Measurements from ENCODE around the gene RAB3IL1.

RAB3IL1 gene

DNA sequence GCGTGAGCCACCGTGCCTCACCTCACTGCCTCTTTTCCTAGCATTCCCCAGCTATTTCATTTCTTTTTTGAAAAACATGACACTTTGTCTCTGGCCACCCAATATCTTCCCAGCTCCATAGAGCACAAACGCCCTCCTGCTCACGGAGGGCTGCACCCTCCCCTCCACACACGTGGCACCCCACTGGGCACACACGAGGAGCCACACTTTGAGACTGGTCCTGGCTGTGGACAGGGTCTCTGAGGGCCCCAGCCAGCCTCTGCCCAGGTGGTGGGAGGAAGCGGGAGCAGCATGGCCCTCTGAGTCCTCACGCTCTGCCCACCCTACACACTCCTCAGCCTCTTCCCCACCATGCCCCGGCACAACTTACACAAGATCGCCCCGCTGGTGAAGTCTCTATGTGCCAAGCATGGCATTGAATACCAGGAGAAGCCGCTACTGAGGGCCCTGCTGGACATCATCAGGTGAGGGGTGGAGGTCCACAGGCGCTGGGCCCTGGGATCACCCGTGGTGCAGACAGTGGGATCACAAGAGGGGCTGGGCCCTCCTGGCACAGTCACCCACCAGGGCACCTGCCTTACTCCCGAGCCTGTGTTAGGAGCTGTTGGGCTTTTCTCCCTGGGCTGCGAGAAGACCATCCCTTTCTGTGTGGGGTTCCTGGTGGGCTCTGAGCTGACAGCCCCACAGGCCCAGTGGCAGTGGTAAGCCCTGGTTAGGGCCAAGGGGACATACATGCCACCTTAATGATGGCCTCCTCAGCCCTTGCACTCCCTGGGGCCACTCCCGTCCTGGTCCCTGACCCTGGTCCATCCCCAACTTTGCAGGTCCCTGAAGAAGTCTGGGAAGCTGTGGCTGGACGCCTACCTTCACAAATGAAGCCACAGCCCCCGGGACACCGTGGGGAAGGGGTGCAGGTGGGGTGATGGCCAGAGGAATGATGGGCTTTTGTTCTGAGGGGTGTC lies 52.3 kb downstream of the RAB3IL1 start:
- no peak overlapping the region for H3K4me2 ChIP-seq (ENCODE audit: insufficient read depth, low read length)
- ATAC-seq (ENCODE audit: insufficient read depth, low read depth) (no peak), DNase-seq (no peak)
- no peak for TF ChIP-seq EZH2 (IDR thresholded peaks at IDR 0.05; ENCODE audit: borderline replicate concordance, low read depth, low read length, severe bottlenecking)
- TF ChIP-seq, protein P1, sequence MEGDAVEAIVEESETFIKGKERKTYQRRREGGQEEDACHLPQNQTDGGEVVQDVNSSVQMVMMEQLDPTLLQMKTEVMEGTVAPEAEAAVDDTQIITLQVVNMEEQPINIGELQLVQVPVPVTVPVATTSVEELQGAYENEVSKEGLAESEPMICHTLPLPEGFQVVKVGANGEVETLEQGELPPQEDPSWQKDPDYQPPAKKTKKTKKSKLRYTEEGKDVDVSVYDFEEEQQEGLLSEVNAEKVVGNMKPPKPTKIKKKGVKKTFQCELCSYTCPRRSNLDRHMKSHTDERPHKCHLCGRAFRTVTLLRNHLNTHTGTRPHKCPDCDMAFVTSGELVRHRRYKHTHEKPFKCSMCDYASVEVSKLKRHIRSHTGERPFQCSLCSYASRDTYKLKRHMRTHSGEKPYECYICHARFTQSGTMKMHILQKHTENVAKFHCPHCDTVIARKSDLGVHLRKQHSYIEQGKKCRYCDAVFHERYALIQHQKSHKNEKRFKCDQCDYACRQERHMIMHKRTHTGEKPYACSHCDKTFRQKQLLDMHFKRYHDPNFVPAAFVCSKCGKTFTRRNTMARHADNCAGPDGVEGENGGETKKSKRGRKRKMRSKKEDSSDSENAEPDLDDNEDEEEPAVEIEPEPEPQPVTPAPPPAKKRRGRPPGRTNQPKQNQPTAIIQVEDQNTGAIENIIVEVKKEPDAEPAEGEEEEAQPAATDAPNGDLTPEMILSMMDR (IDR thresholded peaks at IDR 0.05; ENCODE audit: borderline replicate concordance, extremely low read depth, low read length, poor library complexity, severe bottlenecking), result no peak
- H3K4me3 ChIP-seq (ENCODE audit: low read depth in 1 of 2, low read length in 2 of 2), result no peak overlapping the region
- H4K20me1 ChIP-seq (ENCODE audit: insufficient read depth, low read length), result peaks cover 21% of the 10 kb centered on the region
- no peaks in the 10 kb centered on the region for H3K9me3 ChIP-seq (ENCODE audit: insufficient read depth, low read length, severe bottlenecking)
- H3K27me3 ChIP-seq (ENCODE audit: insufficient read depth, low read length, poor library complexity), result no peaks in the 10 kb centered on the region
- H3K79me2 ChIP-seq (ENCODE audit: insufficient read depth, low read length), result no peaks in the 10 kb centered on the region
- H3K36me3 ChIP-seq (ENCODE audit: insufficient read depth, low read length), result peaks cover 65% of the 10 kb centered on the region
- no peaks in the 10 kb centered on the region for H3K4me1 ChIP-seq (ENCODE audit: insufficient read depth, low read length)
- H3K9ac ChIP-seq (ENCODE audit: low read depth, low read length), result no peak overlapping the region
- H2AFZ ChIP-seq (ENCODE audit: low read depth, low read length), result no peak overlapping the region
- H3K27ac ChIP-seq (ENCODE audit: low read length), result no peak overlapping the region

GRCh38 chr11:61863548-61864081 lies 53.8 kb downstream of the RAB3IL1 start:
- H3K4me2 ChIP-seq (ENCODE audit: insufficient read depth, low read length), result no peak overlapping the region
- TF ChIP-seq, protein P1 (IDR thresholded peaks at IDR 0.05; ENCODE audit: borderline replicate concordance, extremely low read depth, low read length, poor library complexity, severe bottlenecking), result no peak
- TF ChIP-seq EZH2 (IDR thresholded peaks at IDR 0.05; ENCODE audit: borderline replicate concordance, low read depth, low read length, severe bottlenecking), result no peak
- H3K27me3 ChIP-seq (ENCODE audit: insufficient read depth, low read length, poor library complexity), result no peaks in the 10 kb centered on the region
- H2AFZ ChIP-seq (ENCODE audit: low read depth, low read length), result no peak overlapping the region
- H3K36me3 ChIP-seq (ENCODE audit: insufficient read depth, low read length), result peaks cover 80% of the 10 kb centered on the region
- no peak overlapping the region for H3K9ac ChIP-seq (ENCODE audit: low read depth, low read length)
- ATAC-seq (ENCODE audit: insufficient read depth, low read depth) (no peak), DNase-seq (no peak)
- no peak overlapping the region for H3K4me3 ChIP-seq (ENCODE audit: low read depth in 1 of 2, low read length in 2 of 2)
- no peaks in the 10 kb centered on the region for H3K4me1 ChIP-seq (ENCODE audit: insufficient read depth, low read length)
- H3K79me2 ChIP-seq (ENCODE audit: insufficient read depth, low read length), result no peaks in the 10 kb centered on the region
- H3K9me3 ChIP-seq (ENCODE audit: insufficient read depth, low read length, severe bottlenecking), result no peaks in the 10 kb centered on the region
- H3K27ac ChIP-seq (ENCODE audit: low read length), result no peak overlapping the region
- peaks cover 21% of the 10 kb centered on the region for H4K20me1 ChIP-seq (ENCODE audit: insufficient read depth, low read length)

- Histone ChIP-seq H3K27ac (ENCODE audit: low read length) (no peak overlapping the region), H3K9me3 (ENCODE audit: insufficient read depth, low read length, severe bottlenecking) (no peaks in the 10 kb centered on the region), H3K9ac (ENCODE audit: low read depth, low read length) (no peak overlapping the region), H4K20me1 (ENCODE audit: insufficient read depth, low read length) (peaks cover 21% of the 10 kb centered on the region), H3K79me2 (ENCODE audit: insufficient read depth, low read length) (no peaks in the 10 kb centered on the region), H3K4me3 (ENCODE audit: low read depth in 1 of 2, low read length in 2 of 2) (no peak overlapping the region), H3K36me3 (ENCODE audit: insufficient read depth, low read length) (peaks cover 85% of the 10 kb centered on the region), H2AFZ (ENCODE audit: low read depth, low read length) (no peak overlapping the region), H3K4me1 (ENCODE audit: insufficient read depth, low read length) (no peaks in the 10 kb centered on the region), H3K4me2 (ENCODE audit: insufficient read depth, low read length) (no peak overlapping the region), H3K27me3 (ENCODE audit: insufficient read depth, low read length, poor library complexity) (no peaks in the 10 kb centered on the region)
- DNase-seq (no peak), ATAC-seq (ENCODE audit: insufficient read depth, low read depth) (no peak)
- no peak for TF ChIP-seq EZH2 (IDR thresholded peaks at IDR 0.05; ENCODE audit: borderline replicate concordance, low read depth, low read length, severe bottlenecking)
- TF ChIP-seq, protein P1 (IDR thresholded peaks at IDR 0.05; ENCODE audit: borderline replicate concordance, extremely low read depth, low read length, poor library complexity, severe bottlenecking), result no peak
Measured at GRCh38 chr11:61862714-61863547, 54.4 kb downstream of the RAB3IL1 start.
